Aorta (tissue), 5 donors: Measurements from ENCODE around the gene A2ML1. TPM values are rescaled to one million over a fixed set of nuclear protein-coding genes. Genes with fewer than 3 reads are reported as not detected.

ENCODE experiments used
- ATAC-seq: fragments of 200-7000 bp; cut with Tn5 transposase; one replicate; pipeline ENCODE4 v1.9.1; 2022; ENCODE audit warnings: moderate library complexity; ENCODE audit not compliant: low FRiP score
- DNase-seq, 2 donors: peaks; one replicate each; pipeline ENCODE4 v3.0.0-alpha.2; 2020
- H3K27ac ChIP-seq, 2 donors: one replicate each; pipeline ENCODE4 v1.5.1; 2013; ENCODE audit warnings: low read length in 2 of 2, mild to moderate bottlenecking in 2 of 2, moderate library complexity in 2 of 2, control low read depth in 1 of 2, inconsistent platforms in 1 of 2, low read depth in 1 of 2
- H3K27me3 ChIP-seq, 2 donors: one replicate each; pipeline ENCODE4 v1.6.1; 2013; ENCODE audit warnings: control low read depth in 1 of 2, low read length in 1 of 2, mild to moderate bottlenecking in 1 of 2, moderate library complexity in 1 of 2; ENCODE audit not compliant: insufficient read depth in 2 of 2, control insufficient read depth in 1 of 2
- H3K36me3 ChIP-seq, 2 donors: one replicate each; pipeline ENCODE4 v1.6.1; 2013; ENCODE audit warnings: control low read depth in 1 of 2, low read length in 1 of 2, mild to moderate bottlenecking in 1 of 2; ENCODE audit not compliant: insufficient read depth in 2 of 2, control insufficient read depth in 1 of 2
- H3K4me1 ChIP-seq, 2 donors: one replicate each; pipeline ENCODE4 v1.6.1; 2013; ENCODE audit warnings: low read length in 2 of 2, control low read depth in 1 of 2, mild to moderate bottlenecking in 1 of 2, moderate library complexity in 1 of 2; ENCODE audit not compliant: insufficient read depth in 2 of 2, control insufficient read depth in 1 of 2
- H3K4me3 ChIP-seq, 2 donors: one replicate each; pipeline ENCODE4 v1.5.1; 2013; ENCODE audit warnings: low read length in 2 of 2, control low read depth in 1 of 2, mild to moderate bottlenecking in 1 of 2
- H3K9me3 ChIP-seq: one replicate; pipeline ENCODE4 v1.6.1; 2013; ENCODE audit warnings: mild to moderate bottlenecking, low read length; ENCODE audit not compliant: control insufficient read depth
- WGBS, 2 donors: extraction: QIAGEN DNeasy Blood & Tissue Kit; methylation state at CpG; one replicate each; pipeline ENCODE4 v1.1.7; 2013; 5-methylcytosine and 5-hydroxymethylcytosine counted together
- intact Hi-C, 2 donors: fragments of 100-400 bp; cut with DNase I; formaldehyde crosslinking; loops; one replicate each; pipeline versions ENCODE4 v1.14.2 to v1.15.0; 2022
- polyA plus RNA-seq, 2 donors: library from polyadenylated mRNA; stranded (reverse); fragments of 200-250 nt; gene quantifications; one replicate each; pipeline ENCODE4 v1.2.3, GENCODE V29; 2013
- total RNA-seq, 2 donors: library from RNA; stranded (reverse); fragmentation: NEBNext Ultra II Directional; extraction: Animal tissue kit (Norgen Biotek cat#: 25700); gene quantifications; one replicate each; pipeline ENCODE4 v1.2.1, GENCODE V29; 2021
- donor health status: healthy with polysubstance abuse.
- donor health status: Bipolar disorder and iron deficiency.
- donor health status: DM: no; HTN: no; CAD: no.
- donor health status: DM: no; HTN: no; CAD: no.
- donor health status: DM: yes; HTN: yes; CAD: no.

The A2ML1 gene
- total and polyA plus RNA-seq, 4 donors: 0.06 to 0.63 (median 0.21) TPM

DNA sequence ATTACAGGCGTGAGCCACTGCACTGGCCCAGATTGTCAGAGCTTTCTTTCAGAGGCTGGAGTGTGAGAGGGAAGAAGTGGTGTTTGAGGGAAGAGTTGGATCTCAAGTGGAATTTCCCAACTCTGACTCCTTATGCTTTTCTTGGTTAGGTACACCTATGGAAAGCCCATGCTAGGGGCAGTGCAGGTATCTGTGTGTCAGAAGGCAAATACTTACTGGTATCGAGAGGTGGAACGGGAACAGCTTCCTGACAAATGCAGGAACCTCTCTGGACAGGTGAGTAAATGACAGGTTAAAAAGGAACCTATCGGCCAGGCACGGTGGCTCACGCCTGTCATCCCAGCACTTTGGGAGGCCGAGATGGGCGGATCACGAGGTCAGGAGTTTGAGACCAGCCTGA lies 14.9 kb downstream of the A2ML1 start:
- Histone ChIP-seq H3K27me3 (no peaks in the 10 kb centered on the region), H3K4me1 (no peaks in the 10 kb centered on the region), H3K9me3 (no peaks in the 10 kb centered on the region), H3K27ac (no peak overlapping the region), H3K36me3 (no peaks in the 10 kb centered on the region), H3K4me3 (no peak overlapping the region)
- DNase-seq: no peak
- ATAC-seq: no peak
- intact Hi-C loops: no loop called here
- WGBS, 2 donors: 92 to 93% methylated on average over 9 of the region's 9 CpGs

DNA sequence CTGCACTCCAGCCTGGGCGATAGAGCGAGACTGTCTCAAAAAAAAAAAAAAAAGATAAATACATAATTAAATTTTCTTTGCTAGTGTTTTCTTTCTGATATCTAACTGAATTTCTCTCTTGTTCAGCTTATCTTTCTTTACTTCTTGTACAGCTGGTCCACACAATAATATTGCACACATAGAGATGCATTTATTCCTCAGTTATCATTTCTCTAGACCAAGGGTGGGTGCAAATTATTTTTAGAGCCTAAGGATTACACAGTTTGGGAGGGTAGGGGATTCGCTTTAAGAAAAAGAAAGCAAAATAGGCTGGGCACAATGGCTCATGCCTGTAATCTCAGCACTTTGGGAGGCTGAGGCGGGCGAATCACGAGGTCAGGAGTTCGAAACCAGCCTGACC lies 17.9 kb downstream of the A2ML1 start:
- Histone ChIP-seq H3K27me3 (no peaks in the 10 kb centered on the region), H3K4me1 (no peaks in the 10 kb centered on the region), H3K36me3 (no peaks in the 10 kb centered on the region), H3K9me3 (no peaks in the 10 kb centered on the region), H3K4me3 (no peak overlapping the region), H3K27ac (no peak overlapping the region)
- intact Hi-C loops: no loop called here
- no peak for ATAC-seq
- no peak for DNase-seq
- 92% methylated on average over 7 of the region's 7 CpGs for WGBS, 2 donors

DNA sequence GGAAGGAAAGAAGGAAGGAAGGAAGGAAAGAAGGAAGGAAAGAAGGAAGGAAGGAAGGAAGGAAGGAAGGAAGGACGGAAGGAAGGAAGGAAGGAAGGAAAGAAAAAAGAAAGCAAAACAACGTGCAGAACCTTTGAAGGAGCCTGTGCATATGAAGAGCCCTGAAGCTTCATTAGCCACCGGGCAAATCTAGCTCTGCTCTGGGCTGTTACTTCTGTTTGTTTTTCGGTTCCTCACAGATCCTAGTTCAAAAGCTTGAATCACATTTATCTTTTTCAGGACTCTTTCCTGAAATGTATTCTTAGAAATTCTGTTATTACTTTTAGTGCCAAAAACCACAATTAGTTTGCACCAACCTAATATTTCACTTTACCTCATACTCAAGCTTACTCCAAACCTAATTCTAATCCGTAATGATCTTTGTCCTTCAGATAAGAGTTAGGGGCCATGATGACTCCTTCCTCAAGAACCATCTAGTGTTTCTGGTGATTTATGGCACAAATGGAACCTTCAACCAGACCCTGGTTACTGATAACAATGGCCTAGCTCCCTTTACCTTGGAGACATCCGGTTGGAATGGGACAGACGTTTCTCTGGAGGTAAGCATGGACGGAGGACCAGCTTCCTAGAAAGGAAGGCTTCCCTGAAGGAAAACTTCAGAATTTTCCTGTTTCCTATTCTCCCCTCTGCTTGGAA lies 18.7 kb downstream of the A2ML1 start:
- no peak overlapping the region for H3K27ac ChIP-seq
- H3K4me1 ChIP-seq: no peaks in the 10 kb centered on the region
- 51 to 60% methylated on average over 7 of the region's 8 CpGs for WGBS, 2 donors
- H3K4me3 ChIP-seq: no peak overlapping the region
- DNase-seq (no peak), ATAC-seq (no peak)
- no peaks in the 10 kb centered on the region for H3K9me3 ChIP-seq
- intact Hi-C loops: no loop called here
- no peaks in the 10 kb centered on the region for H3K36me3 ChIP-seq
- H3K27me3 ChIP-seq: no peaks in the 10 kb centered on the region

DNA sequence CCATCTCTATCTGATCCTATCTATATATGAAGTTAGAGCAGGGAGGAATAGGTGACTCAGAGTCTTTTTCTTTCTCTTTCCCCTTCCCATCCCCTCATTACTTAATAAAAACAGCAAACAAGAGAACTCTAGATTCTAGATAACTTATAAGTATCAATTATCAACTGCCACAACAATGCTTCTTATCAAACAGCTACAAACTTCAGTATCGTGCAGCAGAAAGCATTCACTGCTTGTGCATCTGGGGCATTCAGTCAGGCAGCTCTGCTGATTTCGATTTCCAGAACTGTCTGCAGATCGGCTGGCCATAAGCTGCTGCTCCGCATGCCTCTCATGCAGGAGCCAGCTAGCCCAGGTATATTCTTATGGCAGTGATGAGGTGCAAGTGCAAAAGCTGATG lies 19.4 kb downstream of the A2ML1 start:
- 75 to 80% methylated on average over 4 of the region's 4 CpGs for WGBS, 2 donors
- ATAC-seq (no peak), DNase-seq (no peak)
- Histone ChIP-seq H3K4me3 (no peak overlapping the region), H3K27me3 (no peaks in the 10 kb centered on the region), H3K9me3 (no peaks in the 10 kb centered on the region), H3K4me1 (no peaks in the 10 kb centered on the region), H3K36me3 (no peaks in the 10 kb centered on the region), H3K27ac (no peak overlapping the region)
- intact Hi-C loops: no loop called here

DNA sequence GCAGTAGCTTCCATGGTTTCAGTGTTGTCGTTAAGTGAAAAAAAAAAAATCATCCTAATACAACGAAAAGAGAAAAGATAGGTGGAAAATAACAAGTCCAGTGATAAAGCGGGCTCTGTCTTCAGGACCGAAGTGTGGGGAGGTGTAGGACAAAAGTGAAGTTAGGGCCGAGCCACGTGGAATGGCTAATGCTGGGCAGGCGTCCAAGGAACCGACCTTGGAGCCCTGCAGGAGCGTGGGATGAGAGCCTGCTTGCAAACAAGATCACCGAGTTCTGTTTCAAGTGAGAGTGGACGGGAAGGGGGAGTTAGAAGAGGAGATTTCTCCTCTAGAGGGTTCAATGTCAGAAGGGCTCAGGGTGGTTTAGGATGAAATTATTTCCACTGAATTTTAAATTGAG lies 22.2 kb downstream of the A2ML1 start:
- Histone ChIP-seq H3K27me3 (no peaks in the 10 kb centered on the region), H3K36me3 (no peaks in the 10 kb centered on the region), H3K4me3 (no peak overlapping the region), H3K27ac (no peak overlapping the region), H3K4me1 (no peaks in the 10 kb centered on the region), H3K9me3 (no peaks in the 10 kb centered on the region)
- intact Hi-C loops: no loop called here
- ATAC-seq: no peak
- no peak for DNase-seq
- WGBS, 2 donors: 27 to 29% methylated on average over 11 of the region's 11 CpGs

DNA sequence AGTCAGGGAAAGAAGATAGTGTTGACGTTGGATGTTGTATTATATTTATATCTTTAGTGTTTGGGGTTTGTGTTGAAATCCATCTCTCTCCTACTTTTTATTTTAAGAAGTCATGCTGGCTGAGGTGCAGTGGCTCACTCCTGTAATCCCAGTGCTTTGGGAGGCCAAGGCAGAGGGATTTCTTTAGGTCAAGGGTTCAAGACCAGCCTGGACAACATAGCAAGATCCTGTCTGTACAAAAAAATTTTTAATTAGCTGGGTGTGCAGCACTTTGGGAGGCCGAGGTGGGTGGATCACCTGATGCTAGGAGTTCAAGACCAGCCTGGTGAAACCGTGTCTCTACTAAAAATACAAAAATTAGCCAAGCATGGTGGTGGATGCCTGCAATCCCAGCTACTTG lies 23.9 kb downstream of the A2ML1 start:
- H3K4me1 ChIP-seq: no peaks in the 10 kb centered on the region
- intact Hi-C loops: no loop called here
- no peak overlapping the region for H3K4me3 ChIP-seq
- no peak for DNase-seq
- no peak for ATAC-seq
- WGBS, 2 donors: 77 to 86% methylated on average over 3 of the region's 3 CpGs
- no peak overlapping the region for H3K27ac ChIP-seq
- no peaks in the 10 kb centered on the region for H3K9me3 ChIP-seq
- H3K36me3 ChIP-seq: no peaks in the 10 kb centered on the region
- no peaks in the 10 kb centered on the region for H3K27me3 ChIP-seq

DNA sequence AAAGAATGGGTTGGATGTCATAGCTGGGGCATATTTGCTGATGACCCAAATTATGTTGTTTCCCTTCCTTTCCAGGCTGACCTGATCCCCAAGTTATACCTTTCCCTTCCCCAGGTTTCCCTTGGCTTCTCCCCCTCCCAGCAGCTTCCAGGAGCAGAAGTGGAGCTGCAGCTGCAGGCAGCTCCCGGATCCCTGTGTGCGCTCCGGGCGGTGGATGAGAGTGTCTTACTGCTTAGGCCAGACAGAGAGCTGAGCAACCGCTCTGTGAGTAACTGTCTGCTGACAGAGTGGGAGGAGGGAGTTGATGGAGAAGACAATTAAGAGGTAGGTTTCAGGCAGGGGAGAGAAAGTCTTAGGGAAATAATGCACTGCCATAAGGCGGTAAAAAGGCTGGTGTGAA lies 25.0 kb downstream of the A2ML1 start:
- H3K9me3 ChIP-seq: no peaks in the 10 kb centered on the region
- H3K27me3 ChIP-seq: no peaks in the 10 kb centered on the region
- no peak overlapping the region for H3K27ac ChIP-seq
- no peak overlapping the region for H3K4me3 ChIP-seq
- DNase-seq (no peak), ATAC-seq (no peak)
- no peaks in the 10 kb centered on the region for H3K4me1 ChIP-seq
- H3K36me3 ChIP-seq: no peaks in the 10 kb centered on the region
- WGBS, 2 donors: 91% methylated on average over 6 of the region's 6 CpGs
- intact Hi-C loops: no loop called here

DNA sequence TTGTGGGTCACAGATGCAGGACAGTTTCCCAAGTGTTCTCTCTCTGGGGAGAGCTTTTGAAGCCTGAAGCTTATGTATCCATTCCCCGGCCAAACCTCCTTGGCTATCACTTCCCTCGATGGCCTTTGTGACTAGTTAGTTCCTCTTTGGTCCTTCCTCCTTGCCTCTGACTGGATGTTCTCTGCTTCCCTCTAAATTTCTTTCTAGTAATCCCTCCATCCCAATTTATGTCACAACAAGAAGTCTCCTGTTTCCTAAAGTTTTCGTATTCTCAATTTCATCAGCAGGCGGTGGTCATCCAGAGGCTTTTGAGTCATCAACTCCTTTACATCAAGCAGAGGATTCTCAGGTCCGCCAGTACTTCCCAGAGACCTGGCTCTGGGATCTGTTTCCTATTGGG lies 27.5 kb downstream of the A2ML1 start:
- Histone ChIP-seq H3K36me3 (no peaks in the 10 kb centered on the region), H3K4me3 (no peak overlapping the region), H3K27ac (no peak overlapping the region), H3K27me3 (no peaks in the 10 kb centered on the region), H3K9me3 (no peaks in the 10 kb centered on the region), H3K4me1 (no peaks in the 10 kb centered on the region)
- intact Hi-C loops: no loop called here
- DNase-seq (no peak), ATAC-seq (no peak)
- 90 to 93% methylated on average over 5 of the region's 5 CpGs for WGBS, 2 donors

DNA sequence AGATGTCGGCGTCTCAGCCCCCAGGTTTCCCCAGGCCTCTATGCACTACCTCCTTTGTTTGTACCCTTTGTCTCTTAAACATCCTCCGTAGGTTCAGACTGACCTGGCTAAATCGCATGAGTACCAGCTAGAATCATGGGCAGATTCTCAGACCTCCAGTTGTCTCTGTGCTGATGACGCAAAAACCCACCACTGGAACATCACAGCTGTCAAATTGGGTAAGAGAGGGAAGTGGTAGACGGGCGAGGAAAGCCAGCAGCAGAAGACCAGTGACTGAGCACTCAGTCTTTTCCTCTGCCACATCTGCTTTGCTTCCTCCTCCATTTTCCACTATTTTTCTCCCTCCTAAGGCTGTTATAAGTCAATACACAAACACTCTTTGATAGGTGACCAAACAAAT lies 29.7 kb downstream of the A2ML1 start:
- Histone ChIP-seq H3K4me3 (no peak overlapping the region), H3K27me3 (no peaks in the 10 kb centered on the region), H3K27ac (no peak overlapping the region), H3K36me3 (no peaks in the 10 kb centered on the region), H3K4me1 (no peaks in the 10 kb centered on the region), H3K9me3 (no peaks in the 10 kb centered on the region)
- no peak for ATAC-seq
- no peak for DNase-seq
- intact Hi-C loops: no loop called here
- WGBS, 2 donors: 77 to 79% methylated on average over 7 of the region's 7 CpGs
